B cell (primary cell): ENCODE data around the gene TCHHL1. TPM values are rescaled to one million over a fixed set of nuclear protein-coding genes. Genes with fewer than 3 reads are reported as not detected.

ENCODE experiments used
- polyA plus RNA-seq: library from polyadenylated mRNA; depleted of rRNA; stranded (reverse); fragments of >200 nt; gene quantifications from 2 replicates; pipeline ENCODE4 v1.2.3, GENCODE V29; 2012
- small RNA-seq: library from RNA; depleted of rRNA; stranded (forward); fragments of <200 nt; gene quantifications from one replicate; pipeline ENCODE3, GENCODE V24; 2012; ENCODE audit warnings: low replicate concordance, low read depth; ENCODE audit not compliant: insufficient read length
- total RNA-seq, 2 donors: library from RNA; stranded (reverse); fragments of 120-200 nt in 1 of 2; gene quantifications; 1 replicate in 1 of 2; 2 replicates in 1 of 2; pipeline versions ENCODE4 v1.2.3 to v1.2.4, GENCODE V29; 2013 to 2022

The TCHHL1 gene
- total and polyA plus RNA-seq, 2 donors (not counting 1 experiment from before 2014, with no cell fraction given), result not detected

Small RNA genes within 50 kb of the gene (small RNA-seq; reads per million reads assigned to genes)
- gene SPTLC1P4, result not detected

Other genes with a start within 250 kb of the TCHHL1 start
- not detected in 2 replicates for gene C2CD4D, start 249.2 kb downstream of the TCHHL1 start, total RNA-seq
- 0.07 TPM in 2 replicates for gene C2CD4D, start 249.2 kb downstream of the TCHHL1 start, polyA plus RNA-seq
- not detected in 2 replicates for gene THEM5, start 235.4 kb downstream of the TCHHL1 start, total RNA-seq
- not detected in 2 replicates for gene THEM5, start 235.4 kb downstream of the TCHHL1 start, polyA plus RNA-seq
- 16.1 and 19.8 TPM in 2 replicates for gene THEM4, start 179.6 kb downstream of the TCHHL1 start, total RNA-seq
- 10.3 and 15.0 TPM in 2 replicates for gene THEM4, start 179.6 kb downstream of the TCHHL1 start, polyA plus RNA-seq
- gene S100A10, start 95.2 kb downstream of the TCHHL1 start, total RNA-seq, result 40.4 and 47.1 TPM in 2 replicates
- gene S100A10, start 95.2 kb downstream of the TCHHL1 start, polyA plus RNA-seq, result 29.9 and 38.0 TPM in 2 replicates
- 31.4 and 33.1 TPM in 2 replicates for gene S100A11, start 52.1 kb downstream of the TCHHL1 start, total RNA-seq
- 10.9 and 26.2 TPM in 2 replicates for gene S100A11, start 52.1 kb downstream of the TCHHL1 start, polyA plus RNA-seq
- not detected in 2 replicates for gene TCHH, start 26.4 kb upstream of the TCHHL1 start, total RNA-seq
- not detected in 2 replicates for gene TCHH, start 26.4 kb upstream of the TCHHL1 start, polyA plus RNA-seq
- gene RPTN, start 70.2 kb upstream of the TCHHL1 start, total RNA-seq, result not detected in 2 replicates
- not detected in 2 replicates for gene RPTN, start 70.2 kb upstream of the TCHHL1 start, polyA plus RNA-seq
- not detected in 2 replicates for gene HRNR, start 135.1 kb upstream of the TCHHL1 start, total RNA-seq
- gene HRNR, start 135.1 kb upstream of the TCHHL1 start, polyA plus RNA-seq, result not detected in 2 replicates
- not detected in 2 replicates for gene FLG, start 236.2 kb upstream of the TCHHL1 start, total RNA-seq
- not detected in 2 replicates for gene FLG, start 236.2 kb upstream of the TCHHL1 start, polyA plus RNA-seq